HG03039 (cell line): Measurements from ENCODE around the gene SHMT2.

Experiments
- ATAC-seq: cut with Tn5 transposase; IDR thresholded peaks from one replicate; pipeline ENCODE4 v1.9.1; 2021; ENCODE audit warnings: mild to moderate bottlenecking, moderate library complexity; ENCODE audit not compliant: unreplicated experiment

Gene SHMT2

DNA sequence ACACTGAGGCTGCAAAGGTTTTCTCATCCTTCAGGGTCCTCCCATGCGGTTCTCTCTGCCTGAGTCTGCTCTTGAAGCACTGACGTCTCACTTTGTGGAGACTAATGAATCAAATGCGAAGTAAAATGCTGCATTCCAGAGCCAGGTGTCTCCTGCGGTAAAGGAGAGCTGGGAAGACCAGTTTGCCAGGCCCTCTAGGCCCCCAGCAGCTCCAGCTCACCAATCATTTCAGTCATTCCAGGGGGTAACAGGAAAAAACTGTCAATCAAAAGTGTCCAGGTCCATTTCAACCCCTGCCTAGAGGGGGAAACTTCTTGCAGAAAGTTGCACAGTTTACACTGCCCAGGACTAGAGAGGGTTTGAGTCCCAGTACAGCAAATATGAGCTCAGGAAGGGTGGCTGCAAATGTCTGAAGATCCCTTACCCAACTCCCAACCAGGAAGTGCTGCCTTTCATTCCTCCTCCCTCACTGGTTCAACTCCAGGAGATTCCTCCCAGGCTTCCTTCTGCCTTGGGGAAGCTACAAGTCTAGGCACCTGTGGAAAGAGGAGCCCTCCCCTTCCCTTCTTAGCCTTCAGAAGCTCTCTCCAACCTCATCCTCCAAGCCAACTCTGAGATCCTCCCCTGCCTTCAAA is 15.6 kb upstream of the SHMT2 start:
- no peak for ATAC-seq

DNA sequence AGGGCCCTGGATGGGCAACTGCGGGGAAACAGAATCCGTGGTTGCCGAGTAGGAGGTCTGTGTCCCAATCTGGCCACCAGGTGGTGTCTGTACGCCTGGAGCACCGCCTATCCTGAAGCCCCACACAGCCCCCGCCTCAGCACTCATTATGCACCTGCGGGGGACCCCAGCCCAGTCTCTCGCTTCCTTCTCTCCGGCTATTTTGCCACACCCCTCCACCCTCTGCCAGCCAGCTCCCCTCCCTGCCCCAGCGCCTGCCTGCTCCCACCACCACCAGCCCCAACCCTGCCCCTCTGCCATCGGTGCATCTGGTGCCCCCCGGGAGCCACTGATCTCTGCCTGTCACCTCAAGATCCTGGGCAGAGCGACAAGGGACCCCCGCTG is 15.1 kb upstream of the SHMT2 start:
- no peak for ATAC-seq

DNA sequence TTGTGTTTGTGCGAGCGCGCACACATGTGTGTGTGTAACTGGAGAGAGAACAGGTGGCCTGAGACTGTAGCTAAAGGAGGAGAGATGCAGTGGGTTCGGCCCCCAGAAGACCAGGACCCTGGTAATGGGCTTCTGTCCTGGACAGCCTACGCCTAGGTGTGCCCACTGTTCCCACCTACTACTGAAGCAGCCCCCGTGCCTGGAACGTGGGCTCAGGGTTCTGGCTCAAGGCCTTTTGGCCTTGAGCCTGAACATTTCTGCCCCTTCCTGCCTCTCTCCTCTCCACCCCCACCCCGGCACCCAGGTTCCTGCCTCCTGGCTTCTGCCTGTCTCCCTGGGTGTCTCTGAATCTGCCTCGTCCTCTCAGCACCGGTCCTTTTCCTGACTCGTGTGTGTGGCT is 14.4 kb upstream of the SHMT2 start:
- ATAC-seq, result no peak

DNA sequence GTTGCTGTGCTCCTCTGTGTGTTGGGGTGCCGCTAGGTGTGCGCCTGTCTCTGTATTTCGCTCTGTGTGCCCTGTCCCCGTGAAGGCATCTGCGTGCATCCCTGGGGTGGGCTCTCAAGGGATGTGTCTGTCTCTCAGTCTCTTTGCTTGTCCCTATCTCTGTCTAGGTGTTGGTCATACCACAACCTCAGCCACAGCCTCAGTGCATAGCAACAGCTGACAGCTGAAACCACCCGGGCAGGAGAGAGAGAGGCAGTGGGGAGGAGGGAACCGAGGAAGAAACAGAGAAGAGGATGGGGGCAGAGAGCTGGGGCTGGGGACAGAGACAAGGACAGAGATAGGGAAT is 13.9 kb upstream of the SHMT2 start:
- ATAC-seq, result peak; percentile 38

DNA sequence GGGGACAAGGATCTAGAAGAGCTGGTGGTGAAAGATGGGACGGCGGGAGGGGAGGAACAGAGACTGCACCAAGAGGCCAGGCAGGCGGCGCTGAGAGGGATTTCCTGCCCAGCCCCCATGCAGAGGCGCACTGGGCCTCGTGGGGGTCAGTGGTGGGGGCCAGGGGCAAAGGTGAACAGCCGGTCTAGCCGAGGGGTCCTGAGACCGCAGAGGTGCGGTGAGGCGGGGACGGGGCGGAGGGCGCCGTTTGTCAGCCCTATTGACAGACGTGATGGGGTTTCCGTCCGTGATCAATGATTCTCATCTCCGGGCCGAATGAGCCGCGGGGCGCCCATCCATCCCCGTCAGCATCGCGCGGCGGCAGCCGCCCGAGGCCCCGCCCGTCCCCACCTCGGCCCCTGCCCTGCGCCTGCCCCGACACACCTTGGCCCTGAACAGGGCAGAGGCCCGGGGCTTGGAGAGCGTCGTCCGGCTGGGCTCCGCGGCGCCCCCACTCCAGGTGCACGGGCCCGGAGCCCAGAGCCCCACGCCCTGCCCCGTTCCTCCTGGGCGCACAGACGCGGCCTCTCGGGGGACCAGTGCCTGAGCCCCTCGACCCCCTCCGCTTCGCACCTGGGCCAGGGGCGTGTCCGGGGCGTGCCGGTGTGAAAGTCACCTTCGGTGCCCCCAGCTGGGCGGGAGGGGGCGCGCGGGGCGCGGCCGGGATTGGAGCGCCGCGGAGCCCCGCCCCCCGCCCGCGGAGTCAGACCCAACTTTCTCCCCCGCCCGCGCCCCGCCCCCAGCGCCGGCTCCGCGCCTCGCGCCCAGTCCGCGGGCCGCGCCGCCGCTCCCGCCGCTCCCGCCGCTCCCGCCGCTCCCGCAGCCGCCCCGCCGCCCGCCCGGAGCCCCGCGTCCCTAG is 13.2 kb upstream of the SHMT2 start, which contains the start of gene NXPH4:
TSS of gene NXPH4 (plus strand) at position 781 of the 898 bp plus-strand sequence. CDS start 176 bp downstream, outside the sequence.
- ATAC-seq, result no peak

DNA sequence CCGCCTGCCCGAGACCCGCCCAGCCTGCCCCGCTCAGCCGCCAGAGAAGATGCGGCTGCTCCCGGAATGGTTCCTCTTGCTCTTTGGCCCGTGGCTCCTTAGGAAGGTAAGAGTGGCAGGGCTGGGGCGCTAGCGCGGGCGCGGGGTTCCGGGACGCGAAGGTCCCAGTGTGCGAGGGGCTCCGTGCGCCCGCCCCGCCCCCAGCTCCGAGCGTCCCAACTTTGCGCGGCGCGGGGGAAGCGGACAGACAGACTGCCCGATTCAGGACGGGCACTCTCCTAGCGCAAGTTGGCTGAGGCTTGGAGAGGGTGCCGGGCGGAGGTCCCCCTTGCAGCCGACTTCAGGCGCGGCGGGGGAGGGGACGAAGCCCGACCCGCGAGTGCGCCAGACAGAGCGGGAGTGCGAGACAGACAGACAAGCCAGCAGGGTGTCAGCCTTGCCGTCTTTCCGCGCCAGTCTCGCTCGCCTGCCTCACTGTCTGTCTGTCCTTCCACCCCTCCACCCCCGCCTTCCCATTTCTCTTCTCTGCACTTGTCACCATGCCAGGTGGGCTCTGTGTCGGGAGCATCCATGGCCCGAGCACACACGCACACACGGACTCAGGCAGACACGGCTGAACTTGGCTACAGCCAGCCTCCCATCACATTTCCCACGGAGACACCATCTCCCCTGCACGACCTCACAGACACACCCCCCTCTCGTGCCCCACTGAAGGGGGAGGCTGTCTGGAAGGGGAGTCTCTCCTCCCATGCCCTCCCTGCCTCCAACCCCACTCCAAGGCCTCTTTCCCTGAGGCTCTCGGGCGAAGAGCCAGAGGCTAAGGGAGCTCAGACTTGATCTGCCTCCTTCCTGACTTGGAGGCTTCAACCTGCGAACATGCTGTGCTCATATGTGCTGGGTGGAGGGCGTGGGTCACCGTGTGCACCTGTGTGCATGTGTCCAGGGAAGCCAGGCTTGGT is 12.3 kb upstream of the SHMT2 start:
- ATAC-seq, result no peak

DNA sequence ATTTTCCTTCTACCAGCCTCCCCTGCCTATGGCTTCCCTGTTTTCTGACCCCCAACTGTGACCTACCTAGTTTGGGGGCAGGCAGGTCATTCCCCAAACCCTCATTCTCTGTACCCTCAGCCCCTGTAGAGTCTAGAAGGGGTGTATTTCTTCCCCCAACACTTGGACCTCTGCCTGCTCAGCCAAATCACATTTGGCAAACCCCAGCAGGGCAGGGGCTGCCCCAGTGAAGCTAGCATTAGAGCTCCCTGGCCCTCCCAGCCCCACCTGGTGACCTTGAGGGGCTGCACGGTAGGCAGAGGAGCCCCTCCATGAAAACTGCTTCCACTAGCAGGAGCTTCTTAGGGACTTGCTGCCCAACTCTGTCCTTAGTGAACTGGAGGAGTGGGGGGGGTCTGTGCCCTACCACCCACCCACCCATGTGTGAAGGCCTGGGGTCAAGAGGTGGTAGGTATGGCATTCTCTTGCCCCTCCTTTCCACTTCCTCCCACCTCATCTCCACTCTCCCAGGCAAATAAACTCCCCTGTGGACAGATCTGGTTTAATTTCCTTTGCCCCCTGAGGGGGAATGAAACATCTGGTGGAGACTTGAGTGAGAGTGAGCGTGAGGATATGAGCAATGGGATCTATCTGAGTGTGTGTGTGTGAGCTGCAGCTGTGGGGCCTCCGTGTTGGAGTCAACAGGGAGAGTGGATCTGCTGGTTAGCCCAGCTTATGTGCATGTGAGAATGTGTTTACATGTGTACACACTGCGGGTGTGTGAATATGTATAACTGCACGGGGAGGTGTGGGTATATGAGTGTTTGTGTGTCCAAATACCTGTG is 11.3 kb upstream of the SHMT2 start:
- no peak for ATAC-seq

DNA sequence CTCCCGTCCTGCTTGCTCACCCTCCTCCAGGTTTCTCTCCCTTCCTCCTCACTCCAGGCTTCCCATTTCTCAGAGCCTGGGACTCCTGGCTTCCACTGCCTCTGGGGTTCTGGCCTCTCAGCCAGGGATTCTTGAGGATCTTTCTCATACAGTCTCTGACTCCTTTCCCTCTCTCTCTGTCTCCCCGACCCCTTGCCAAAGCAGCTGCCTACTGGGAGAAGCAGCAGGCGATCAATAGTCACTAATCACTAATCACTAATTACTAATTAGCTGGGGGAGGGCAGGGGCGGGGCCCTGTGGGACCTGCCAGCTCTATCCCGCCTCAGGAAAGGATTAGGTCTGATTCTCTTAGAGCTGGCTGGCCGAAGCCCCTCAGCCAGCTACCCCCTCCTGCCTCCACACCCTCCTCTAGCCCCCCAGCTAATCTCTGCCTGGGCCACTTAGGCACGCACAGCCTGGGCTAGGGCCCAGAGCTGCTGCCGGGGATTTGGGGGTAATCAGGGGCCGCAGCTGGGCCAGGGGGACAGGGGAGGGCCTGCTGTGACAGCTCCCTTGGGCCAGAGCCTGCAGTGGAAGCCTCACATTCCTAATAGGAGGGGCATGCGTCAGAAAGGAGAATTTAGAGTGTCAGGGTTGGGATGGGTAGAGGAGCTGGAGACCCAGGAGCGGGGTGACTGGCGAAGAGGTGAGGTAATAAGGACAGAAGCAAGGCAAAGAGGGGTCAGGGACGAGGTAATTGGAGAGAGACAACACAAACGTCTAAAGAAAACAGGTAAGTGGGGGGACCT is 10.1 kb upstream of the SHMT2 start:
- ATAC-seq, result no peak

DNA sequence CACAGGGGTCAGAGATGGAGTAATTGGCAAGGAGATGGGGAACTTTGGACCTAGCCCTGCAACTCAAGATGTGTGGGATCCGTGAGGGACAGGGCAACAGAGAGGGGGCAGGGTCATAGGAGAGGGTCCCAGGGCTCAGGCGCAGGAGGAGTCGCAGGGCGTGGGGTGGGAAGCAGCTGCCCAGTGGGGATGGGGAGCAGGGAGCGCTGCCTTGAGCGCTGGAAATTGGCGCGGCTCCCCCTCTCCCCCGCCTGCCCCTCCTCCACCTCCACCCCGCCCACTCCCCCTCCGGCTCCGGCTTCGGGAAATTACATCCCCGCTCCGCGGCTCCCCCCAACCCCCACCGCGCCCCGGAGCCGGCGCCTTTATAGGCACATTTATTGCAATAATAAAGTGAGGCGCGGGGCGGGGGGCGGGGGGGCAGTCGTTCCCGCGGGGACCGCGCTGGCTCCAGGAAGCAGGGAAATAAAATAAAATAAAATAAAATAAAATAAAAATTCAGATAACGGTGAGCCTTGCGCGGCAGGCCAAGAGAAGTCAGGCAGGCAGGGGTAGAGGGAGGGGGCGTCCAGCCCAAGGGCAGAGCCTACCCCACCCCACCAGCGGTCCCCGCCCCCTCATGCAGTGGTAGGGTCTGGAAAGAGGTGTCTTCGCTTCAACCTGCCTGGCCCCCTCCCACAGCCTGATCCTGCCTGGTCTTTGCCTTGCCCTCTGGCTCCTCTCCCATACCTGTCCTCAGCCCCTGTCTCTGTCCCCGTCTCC is 9.3 kb upstream of the SHMT2 start:
- no peak for ATAC-seq

DNA sequence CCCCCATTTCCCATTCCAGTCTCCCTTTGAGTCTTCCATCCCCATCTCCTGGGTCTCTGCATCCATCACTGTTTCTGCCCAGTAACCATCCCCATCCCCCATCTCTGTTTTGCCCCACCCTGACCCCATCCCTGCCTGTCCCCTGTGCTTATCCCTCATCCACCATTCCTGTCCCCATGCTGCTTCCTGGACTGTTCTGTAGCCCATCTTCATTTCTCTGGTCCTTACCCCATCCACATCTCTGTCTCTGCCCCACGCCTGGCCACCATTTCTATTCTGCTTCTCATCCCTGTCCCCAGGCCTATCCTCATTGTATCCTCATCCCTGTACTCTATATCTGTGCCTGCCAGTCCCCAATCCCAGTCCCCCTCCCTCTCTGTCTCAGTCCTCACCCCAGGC is 8.7 kb upstream of the SHMT2 start:
- no peak for ATAC-seq

DNA sequence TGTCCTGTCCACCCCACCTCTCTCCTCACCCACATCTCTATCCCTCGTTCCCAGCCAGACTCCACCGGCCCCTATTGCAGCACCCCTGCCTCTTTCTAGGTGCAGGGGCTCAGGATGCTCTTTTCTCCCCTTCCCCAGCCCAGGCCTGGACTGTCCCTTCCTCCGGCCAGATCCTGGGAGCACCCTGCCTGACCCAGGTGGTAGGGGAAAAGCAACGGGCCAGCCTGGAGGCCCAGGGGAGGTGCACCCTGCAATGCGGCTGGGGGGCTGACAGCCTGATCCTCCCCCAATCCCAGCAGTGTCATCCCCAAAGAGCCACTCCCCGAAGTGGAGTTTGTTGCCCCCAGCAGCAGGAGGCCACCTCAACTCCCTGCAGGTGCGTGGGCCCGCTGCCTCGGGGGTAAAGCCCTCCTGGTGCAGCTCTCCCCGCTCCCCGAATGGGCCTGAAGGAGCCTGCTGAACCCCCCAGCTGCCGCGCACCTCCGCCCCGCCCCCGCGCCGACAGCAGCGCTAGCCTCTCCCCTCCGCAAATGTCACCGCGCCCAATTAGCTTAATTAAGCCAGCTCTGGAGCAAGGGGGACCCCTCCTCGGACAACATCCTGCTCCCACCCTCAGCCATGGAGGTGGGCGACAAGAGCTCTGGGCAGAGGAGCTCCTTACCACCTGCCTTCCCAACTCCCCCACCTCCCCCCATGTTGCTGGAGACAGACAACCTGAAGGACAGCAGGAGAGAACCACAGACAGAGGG is 8.2 kb upstream of the SHMT2 start:
- no peak for ATAC-seq

DNA sequence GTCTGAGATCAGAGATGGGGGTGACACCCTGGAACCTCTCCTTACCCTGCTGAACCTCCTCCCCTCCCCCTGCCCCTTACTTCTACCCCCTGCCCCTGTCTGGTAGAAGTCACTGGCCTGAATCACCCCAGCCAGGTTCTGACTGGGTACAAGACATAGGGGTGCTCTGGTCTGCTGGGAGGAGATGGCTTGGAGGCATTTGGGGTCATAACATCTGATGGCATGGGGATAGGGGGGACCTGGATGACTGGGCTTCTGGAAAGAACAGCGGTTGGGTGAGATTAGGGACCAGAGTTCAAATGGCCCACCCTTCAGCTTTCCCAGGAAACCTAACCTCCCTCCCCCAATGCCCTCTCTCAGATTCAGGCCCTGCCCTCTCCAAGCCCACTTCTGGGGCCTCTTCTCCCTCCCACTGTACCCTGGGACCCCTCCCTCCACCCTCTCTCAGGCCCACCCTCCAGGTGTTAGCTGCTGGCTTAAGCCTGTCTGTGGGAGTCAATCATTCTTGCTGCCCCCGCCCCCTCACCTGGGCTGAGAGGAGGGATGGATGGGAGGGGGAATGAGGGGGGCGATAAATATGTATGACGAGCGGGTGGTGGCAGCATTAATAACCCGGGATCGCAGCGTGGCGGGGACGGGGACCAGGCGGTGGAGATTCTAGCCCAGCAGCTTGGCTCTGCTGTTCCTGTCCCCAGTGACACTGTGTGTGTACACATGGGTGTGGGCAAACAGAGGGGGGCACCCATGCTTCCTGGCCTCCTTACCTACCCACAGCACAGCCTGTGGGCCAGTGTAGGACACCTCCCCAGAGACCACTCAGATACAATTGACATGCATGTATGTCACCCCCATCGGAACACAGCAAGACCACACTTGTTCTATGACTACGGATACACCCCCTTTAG is 7.0 kb upstream of the SHMT2 start:
- ATAC-seq, result no peak

DNA sequence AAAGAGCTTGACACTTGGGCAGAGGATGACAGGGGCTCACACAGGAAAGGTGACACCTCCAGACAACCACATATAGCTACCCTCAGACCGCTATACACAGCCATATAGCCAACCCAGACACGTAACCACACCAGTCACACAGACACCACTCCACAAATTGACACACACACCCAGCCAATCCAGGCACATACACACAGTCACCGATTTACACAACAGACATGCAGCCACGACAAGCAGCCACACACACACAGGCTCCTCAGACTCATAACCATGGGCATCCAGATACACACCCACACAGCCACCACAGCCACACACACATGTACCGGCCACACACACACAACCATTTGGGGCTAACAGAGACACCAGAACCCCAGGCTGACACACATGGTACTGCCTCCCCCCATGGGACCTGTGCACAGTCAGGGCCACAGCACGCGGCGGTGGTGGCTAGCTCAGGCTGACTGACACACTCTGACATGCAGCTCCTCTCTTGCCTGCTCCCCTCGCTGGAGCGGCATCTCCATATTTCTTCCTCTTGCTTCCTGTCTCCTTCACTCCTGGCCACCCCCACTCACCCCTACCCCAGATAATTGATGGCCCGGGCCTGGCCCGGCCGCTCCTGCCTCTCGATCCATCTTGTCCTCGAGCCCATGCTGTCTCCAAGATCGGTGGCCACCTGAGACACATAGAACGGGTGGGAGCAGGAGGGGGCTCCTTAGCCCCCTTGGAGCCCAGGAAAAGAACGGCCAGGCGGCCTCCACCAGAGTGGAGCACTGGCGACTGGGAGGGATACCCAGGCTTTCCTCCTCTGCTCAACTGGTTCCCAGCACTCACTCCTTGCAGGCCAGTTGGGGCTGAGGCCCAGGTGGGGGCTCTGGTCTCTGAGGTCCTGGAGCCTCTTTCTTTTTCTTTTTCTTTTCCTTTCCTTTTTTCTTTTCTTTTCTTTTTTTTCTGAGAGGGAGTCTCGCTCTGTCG is 6.0 kb upstream of the SHMT2 start:
- no peak for ATAC-seq

DNA sequence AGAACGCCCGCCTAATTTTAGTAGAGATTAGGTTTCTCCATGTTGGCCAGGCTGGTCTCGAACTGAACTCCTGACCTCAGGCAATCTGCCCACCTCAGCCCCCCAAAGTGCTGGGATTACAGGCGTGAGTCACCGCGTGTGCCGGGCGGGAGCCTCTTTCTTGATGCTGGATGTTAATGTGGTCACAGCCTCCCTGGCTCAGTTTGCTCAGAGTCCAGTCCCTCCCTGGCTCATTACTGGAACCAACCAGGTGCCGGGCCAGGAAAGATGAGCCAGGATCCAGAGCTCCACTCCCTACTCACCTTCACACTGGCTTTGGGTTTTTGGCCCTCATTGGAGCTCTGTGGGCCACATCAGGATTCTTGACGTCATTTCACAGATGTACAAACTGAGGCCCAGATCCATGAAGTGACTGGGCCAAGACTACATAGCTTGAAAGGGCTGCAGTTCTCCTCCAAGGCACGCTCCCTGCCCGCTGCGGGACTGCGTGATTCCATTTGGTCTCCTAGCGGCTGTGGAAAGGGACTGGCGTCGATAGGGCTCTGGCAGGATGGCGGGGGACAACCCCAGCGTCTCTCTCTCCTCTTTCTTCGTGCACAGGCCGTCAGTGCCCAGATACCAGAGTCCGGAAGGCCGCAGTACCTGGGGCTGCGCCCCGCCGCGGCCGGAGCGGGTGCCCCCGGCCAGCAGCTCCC is 5.1 kb upstream of the SHMT2 start:
- no peak for ATAC-seq

DNA sequence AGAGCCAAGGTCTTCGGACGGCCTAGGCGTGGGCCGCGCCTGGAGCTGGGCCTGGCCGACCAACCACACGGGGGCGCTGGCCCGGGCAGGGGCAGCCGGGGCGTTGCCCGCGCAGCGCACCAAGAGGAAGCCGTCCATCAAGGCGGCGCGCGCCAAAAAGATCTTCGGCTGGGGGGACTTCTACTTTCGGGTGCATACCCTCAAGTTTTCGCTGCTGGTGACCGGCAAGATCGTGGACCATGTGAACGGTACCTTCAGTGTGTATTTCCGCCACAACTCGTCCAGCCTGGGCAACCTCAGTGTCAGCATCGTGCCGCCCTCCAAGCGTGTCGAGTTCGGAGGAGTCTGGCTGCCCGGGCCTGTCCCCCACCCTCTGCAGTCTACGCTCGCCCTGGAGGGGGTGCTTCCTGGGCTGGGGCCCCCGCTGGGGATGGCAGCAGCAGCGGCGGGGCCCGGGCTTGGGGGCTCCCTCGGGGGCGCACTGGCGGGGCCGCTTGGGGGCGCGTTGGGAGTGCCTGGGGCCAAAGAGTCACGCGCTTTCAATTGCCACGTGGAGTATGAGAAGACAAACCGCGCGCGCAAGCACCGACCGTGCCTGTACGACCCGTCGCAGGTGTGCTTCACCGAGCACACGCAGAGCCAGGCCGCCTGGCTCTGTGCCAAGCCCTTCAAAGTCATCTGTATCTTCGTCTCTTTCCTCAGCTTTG is 4.4 kb upstream of the SHMT2 start:
- ATAC-seq, result no peak
